Activated naive CD8-positive, alpha-beta T cell treated with anti-CD3 and anti-CD28 coated beads for 36 hours (primary cell): ENCODE data around the gene TNRC18. TPM values are rescaled to one million over a fixed set of nuclear protein-coding genes. Genes with fewer than 3 reads are reported as not detected.
A peak's percentile ranks its signal among the peaks of the same experiment; 100 is the strongest.
"Not testable (repeated sequence)": the region's sequence is repeated elsewhere in the genome, so short reads cannot be mapped to it uniquely, and the experiment has no call there.

Experiments used
- DNase-seq: peaks from one replicate; pipeline ENCODE4 v3.0.0; 2021
- H3K27ac Mint-ChIP-seq: one replicate; pipeline ENCODE4 v1.8.0; 2022; ENCODE audit warnings: mild to moderate bottlenecking, moderate library complexity, mixed read lengths
- H3K27me3 Mint-ChIP-seq: one replicate; pipeline ENCODE4 v1.8.0; 2022; ENCODE audit warnings: mild to moderate bottlenecking, mixed read lengths
- H3K36me3 Mint-ChIP-seq: one replicate; pipeline ENCODE4 v1.8.0; 2021; ENCODE audit warnings: mild to moderate bottlenecking, mixed read lengths
- H3K4me1 Mint-ChIP-seq: one replicate; pipeline ENCODE4 v1.8.0; 2021; ENCODE audit warnings: mixed read lengths
- H3K4me3 Mint-ChIP-seq: one replicate; pipeline ENCODE4 v1.8.0; 2022; ENCODE audit warnings: mild to moderate bottlenecking, moderate library complexity, mixed read lengths
- H3K9me3 Mint-ChIP-seq: one replicate; pipeline ENCODE4 v1.8.0; 2022; ENCODE audit warnings: mixed read lengths
- total RNA-seq, 2 experiments: library from RNA; stranded (reverse); gene quantifications; one replicate each; pipeline ENCODE4 v1.2.3, GENCODE V29; 2021

Gene TNRC18
- total RNA-seq, 2 experiments from 2014 or later = 47.6 to 48.0 TPM

DNA sequence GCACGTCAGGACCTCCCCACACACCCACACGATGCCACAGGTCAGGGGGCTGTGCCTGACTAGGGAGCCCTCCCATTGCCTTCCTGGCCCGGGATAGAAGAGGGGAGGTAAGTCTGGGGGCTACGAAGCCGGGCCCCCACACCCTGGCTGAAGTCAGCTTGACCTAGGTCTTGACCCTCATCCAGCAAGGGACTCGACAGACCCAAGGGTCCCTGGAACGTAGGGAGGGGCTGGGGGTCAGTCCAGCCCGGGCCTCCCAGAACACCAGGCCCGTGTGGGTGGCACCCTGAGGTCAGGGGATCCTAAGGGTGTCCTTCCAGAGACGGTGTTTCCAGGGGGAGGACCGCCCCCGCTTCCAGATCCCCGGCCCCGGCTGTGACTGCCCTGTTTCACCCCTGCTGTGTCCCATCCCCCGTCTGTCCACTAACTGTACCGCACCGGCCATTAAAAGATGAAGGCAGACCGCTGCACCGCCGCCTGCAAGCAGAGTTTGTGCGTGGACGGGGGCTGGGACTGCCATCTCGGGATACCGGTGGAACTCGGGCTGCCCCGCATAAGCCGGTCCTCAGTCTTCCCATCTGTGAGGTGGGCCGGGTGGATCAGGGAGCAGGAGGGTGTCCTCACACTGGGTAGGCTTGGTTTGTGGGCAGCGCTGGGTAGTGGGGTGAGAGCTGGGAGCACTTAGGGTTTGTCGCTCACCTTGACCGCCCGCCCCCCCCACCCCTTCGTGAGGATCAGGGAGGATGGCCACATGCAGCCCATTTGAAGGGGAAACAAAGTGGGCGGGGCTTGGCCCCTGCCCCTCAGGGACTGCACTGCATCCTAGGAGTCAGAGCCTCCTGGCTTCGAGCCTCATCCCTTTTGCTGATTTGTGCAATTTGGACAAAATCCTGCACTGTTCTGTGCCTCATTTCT, 119.8 kb downstream of the TNRC18 start:
- no peaks in the 10 kb centered on the region for H3K4me1 Mint-ChIP-seq

DNA sequence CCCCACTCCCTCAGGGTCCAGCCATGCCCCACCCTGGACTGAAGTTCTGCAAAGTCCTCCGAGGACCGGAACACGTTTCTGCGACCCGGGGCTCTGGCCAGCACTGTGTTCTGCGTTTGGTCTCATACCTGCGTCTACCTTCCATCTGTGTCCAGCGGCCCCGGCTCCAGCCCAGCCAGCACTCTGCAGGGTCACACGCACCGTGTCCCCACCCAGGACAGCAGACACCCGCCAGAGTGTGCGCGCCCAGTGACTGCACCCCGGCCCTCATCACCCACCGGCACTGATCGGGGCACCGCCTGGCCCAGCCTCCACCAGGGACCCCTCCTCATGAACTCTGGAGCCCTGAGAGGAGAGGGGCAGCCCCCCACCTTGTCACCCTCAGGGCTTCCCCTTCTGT, 120.6 kb downstream of the TNRC18 start:
- no peak overlapping the region for H3K27ac Mint-ChIP-seq
- H3K9me3 Mint-ChIP-seq = no peaks in the 10 kb centered on the region
- no peaks in the 10 kb centered on the region for H3K4me1 Mint-ChIP-seq
- H3K4me3 Mint-ChIP-seq = no peak overlapping the region
- H3K36me3 Mint-ChIP-seq = no peaks in the 10 kb centered on the region
- peaks cover 5% of the 10 kb centered on the region for H3K27me3 Mint-ChIP-seq
- no peak for DNase-seq

More for the DNA sequence above, 119.8 kb downstream of the TNRC18 start:
- peaks cover 3% of the 10 kb centered on the region for H3K36me3 Mint-ChIP-seq
- H3K4me3 Mint-ChIP-seq = no peak overlapping the region
- H3K9me3 Mint-ChIP-seq = no peaks in the 10 kb centered on the region
- no peak overlapping the region for H3K27ac Mint-ChIP-seq
- no peak for DNase-seq
- H3K27me3 Mint-ChIP-seq = no peaks in the 10 kb centered on the region

DNA sequence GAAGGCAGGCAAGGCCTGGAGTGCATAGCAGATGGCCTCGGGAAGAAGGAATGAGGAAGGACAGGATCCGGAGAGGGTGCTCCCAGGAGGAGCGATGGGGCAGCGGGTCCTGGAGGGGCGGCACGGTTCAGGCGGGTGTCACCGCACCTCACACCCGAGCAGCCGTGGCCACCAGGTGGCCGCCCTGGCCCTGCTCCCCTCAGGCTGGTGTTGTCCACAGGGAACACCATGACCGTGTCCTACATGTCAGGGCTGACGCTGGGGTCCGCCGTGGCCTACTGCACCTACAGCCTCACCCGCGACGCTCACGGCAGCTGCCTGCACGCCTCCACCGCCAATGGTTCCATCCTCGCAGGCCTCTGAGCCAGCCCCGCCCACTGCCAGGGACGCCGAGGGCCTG, 121.1 kb downstream of the TNRC18 start:
- Mint-ChIP-seq H3K27me3 (peaks cover 7% of the 10 kb centered on the region), H3K9me3 (no peaks in the 10 kb centered on the region), H3K36me3 (no peaks in the 10 kb centered on the region), H3K4me3 (no peak overlapping the region), H3K27ac (no peak overlapping the region), H3K4me1 (no peaks in the 10 kb centered on the region)
- no peak for DNase-seq

DNA sequence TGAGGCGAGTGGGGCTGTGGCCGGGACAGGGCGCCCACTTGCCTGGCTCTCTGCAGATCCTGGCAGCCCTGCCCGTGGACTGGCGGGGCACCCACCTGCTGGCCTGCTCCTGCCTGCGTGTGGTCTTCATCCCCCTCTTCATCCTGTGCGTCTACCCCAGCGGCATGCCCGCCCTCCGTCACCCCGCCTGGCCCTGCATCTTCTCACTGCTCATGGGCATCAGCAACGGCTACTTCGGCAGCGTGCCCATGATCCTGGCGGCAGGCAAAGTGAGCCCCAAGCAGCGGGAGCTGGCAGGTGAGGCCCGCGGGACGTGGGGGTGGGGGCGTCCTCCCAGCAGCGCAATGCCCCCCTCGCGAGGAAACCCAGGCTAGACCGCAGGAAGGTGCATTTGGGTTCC, 123.3 kb downstream of the TNRC18 start:
- no peak for DNase-seq
- Mint-ChIP-seq H3K27ac (no peak overlapping the region), H3K27me3 (peaks cover 20% of the 10 kb centered on the region), H3K4me1 (peaks cover 10% of the 10 kb centered on the region), H3K4me3 (no peak overlapping the region), H3K36me3 (no peaks in the 10 kb centered on the region), H3K9me3 (peaks cover under 1% of the 10 kb centered on the region)

DNA sequence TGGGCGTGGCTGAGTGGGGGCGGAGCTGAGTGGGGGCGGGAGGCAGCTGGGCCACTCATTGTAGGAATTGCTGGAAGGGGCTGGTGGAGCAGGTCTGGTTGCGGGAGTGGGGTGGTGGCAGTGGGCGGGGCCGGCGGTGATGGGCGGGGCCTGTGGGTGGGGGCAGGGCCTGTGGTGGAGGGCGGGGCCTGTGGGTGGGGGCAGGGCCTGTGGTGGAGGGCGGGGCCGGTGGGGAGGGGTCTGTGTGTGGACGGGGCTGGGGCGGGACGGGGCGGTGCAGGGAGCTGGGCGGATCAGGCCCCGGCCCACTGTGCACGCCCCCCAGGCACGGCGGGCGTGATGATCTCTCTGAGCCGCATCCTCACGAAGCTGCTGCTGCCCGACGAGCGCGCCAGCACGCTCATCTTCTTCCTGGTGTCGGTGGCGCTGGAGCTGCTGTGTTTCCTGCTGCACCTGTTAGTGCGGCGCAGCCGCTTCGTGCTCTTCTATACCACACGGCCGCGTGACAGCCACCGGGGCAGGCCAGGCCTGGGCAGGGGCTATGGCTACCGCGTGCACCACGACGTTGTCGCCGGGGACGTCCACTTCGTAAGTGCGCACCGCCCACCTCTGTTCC, 126.9 kb downstream of the TNRC18 start:
- H3K36me3 Mint-ChIP-seq = no peaks in the 10 kb centered on the region
- H3K4me1 Mint-ChIP-seq = peaks cover 10% of the 10 kb centered on the region
- DNase-seq = peak; percentile 62
- peaks cover 9% of the 10 kb centered on the region for H3K9me3 Mint-ChIP-seq
- peak overlapping the region; percentile 73 for H3K4me3 Mint-ChIP-seq
- H3K27me3 Mint-ChIP-seq = peaks cover 20% of the 10 kb centered on the region
- no peak overlapping the region for H3K27ac Mint-ChIP-seq

DNA sequence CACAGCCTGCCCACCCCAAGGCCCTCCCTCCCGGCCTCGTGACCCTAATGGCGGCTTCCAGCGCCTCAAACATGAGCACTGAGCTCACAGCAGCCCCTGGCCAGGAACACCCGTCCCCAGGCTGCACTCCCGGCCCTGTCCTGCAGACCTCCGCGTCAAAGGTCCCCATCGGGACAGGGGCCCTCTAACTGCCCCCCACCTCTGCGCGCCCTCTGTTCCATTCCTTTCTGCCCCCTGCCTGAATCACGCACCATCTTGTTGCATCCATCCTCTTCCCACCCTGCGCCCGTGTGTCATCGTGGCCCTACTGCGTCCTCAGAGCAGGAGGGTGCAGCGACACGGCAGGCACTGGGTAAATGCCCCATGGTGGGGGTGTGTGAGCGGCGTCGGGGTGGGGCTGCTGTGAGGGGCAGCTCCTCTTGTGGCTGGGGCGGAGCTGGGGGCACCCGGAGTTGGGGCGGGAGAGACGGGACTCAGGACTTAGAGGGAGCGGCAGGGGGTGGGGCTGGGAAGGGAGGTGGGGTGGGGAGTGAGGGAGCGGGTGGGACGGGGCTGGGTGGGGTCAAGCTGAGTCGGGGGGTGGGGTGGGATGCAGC, 127.5 kb downstream of the TNRC18 start:
- DNase-seq = peak; percentile 10
- Mint-ChIP-seq H3K4me1 (peaks cover 10% of the 10 kb centered on the region), H3K9me3 (peaks cover 9% of the 10 kb centered on the region), H3K4me3 (peak overlapping the region; percentile 43), H3K27ac (no peak overlapping the region), H3K36me3 (no peaks in the 10 kb centered on the region), H3K27me3 (peaks cover 20% of the 10 kb centered on the region)

DNA sequence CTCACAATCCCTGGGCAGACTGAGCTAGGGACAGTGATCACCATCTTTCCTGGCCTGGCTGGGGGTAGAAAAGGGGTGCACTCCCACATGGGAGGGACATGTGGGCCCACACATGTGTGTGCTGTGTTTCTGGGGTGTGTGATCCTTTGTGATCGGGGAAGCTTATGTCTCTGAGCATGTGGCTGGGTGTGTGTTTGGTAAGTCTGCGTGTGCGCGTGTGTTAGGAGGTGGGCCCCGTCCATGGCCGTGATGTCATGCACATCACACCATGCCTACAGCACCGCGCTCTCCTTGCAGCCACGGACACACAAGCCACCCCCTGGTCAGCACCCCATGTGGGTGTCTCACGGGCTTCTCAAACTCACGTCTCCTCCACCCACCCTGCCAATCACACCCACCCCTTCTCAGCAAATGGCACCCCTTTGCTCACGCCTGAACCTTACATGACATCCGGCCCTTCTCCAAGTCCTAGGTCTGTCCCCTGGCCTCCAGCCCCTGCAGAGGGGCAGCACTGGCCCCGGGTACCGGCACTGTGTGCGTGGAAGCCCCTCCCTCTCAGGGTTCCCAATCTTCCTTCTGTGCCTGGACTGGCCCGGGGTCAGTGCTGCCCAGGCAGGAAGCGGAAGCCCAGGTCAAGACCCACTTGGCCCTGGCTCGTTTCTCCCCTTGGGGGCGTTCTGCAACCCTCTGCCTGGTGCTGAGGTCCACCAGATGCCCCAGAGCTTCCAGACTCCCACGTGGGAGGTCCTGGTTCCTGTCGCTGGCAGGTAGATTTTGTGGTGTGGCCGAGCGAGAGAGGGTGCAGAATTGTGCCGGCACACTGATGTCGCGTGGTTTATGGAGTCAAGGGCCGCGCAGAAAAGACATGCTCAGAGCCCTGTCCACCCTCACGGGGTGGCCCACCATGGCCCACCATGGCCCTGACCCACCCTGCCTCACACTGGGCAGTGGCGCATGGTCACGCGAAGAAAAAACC, 128.3 kb downstream of the TNRC18 start:
- Mint-ChIP-seq H3K27ac (no peak overlapping the region), H3K36me3 (no peaks in the 10 kb centered on the region)

DNA sequence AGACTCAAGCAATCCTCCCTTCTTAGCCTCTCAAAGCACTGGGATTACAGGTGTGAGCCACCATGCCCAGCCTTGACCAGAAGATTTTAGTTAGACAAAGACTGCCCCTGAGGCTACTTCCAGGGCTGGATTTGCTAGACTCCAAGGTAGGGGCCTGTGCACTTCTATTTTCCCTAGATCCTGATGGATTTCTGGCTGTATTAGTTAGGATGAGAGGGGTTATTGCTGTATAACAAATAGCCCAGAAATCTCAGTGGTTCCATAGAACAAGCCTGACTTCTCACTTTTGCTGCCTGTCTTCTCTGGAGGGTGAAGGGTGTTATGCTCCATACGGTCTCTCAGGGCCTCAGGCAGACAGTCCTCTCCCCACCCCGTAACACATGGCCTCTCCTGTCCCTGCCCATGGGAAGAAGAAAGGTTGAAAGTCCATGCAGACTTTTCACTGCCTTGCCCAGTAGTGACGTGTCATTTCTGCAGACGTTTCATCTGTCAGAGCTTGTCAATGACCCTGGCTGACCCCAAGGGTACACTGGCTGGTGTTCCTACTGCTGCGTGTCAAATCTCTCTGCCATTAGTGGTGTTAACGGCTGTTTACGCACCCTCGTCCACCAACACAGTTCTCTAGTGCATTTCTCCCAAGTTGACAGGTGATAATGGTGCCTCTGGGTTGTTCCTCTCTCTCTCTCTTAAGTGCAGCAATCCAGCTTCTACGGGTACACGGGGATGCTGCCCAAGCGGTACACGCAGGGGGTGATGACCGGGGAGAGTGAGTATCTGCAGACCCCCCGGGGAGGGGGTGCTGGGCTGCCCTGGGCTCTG, 129.3 kb downstream of the TNRC18 start:
- DNase-seq = no peak
- peaks cover 9% of the 10 kb centered on the region for H3K9me3 Mint-ChIP-seq
- H3K27ac Mint-ChIP-seq = no peak overlapping the region
- no peaks in the 10 kb centered on the region for H3K36me3 Mint-ChIP-seq
- H3K4me1 Mint-ChIP-seq = peaks cover 10% of the 10 kb centered on the region
- H3K4me3 Mint-ChIP-seq = no peak overlapping the region
- H3K27me3 Mint-ChIP-seq = peaks cover 20% of the 10 kb centered on the region

More for the DNA sequence above, 128.3 kb downstream of the TNRC18 start:
- H3K4me3 Mint-ChIP-seq = no peak overlapping the region
- H3K4me1 Mint-ChIP-seq = peaks cover 10% of the 10 kb centered on the region
- no peak for DNase-seq
- H3K9me3 Mint-ChIP-seq = peaks cover 9% of the 10 kb centered on the region
- peaks cover 20% of the 10 kb centered on the region for H3K27me3 Mint-ChIP-seq

DNA sequence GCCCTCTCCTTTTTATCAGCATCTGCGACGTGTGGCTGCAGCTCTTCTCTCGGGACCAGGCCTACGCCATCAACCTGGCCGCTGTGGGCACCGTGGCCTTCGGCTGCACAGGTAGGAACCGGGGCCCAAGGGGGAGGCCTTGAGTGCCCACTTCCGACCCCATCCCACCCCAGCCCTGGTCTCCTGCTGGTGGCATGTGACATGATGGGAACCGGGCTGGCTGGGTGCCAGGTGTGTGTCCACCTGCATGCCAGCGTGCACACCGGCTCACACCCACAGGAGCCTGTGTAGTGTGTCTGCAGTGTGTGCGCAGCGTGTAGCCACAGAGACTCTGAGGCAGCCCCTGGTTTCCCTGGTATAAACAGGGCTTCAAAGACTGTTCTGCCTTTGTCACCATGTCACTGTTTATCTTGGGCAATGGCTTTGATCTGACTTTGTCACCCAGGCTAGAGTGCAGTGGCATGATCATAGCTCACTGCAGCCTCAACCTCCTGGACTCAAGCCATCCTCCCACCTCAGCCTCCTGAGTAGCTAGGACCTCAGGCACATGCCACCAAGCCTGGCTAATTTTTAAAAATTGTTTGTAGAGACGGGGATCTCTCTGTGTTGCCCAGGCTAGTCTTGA, 131.8 kb downstream of the TNRC18 start:
- not testable (repeated sequence) for H3K9me3 Mint-ChIP-seq, H3K27me3 Mint-ChIP-seq, H3K4me3 Mint-ChIP-seq, H3K27ac Mint-ChIP-seq, DNase-seq, H3K4me1 Mint-ChIP-seq, H3K36me3 Mint-ChIP-seq

DNA sequence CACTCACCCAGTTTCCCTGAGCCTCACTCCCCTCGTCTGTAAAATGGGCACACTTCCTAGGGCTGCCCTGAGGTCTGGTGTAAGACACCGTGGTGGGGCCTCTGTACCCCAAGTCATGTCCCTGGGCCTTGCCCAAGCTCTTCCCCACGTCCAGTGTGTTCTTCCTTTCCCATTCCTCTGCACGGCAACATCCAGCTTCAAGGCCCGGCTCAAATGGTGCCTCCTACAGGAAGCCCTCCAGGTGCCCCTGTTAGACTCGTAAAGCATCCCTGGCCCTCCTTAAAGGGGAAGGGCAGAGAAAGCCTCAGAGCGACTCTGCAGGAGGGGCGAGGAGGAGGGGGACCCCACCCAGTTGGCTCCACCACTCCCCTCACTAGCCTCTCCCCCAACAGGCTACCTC, 132.3 kb downstream of the TNRC18 start:
- Mint-ChIP-seq H3K36me3 (no peaks in the 10 kb centered on the region), H3K4me3 (no peak overlapping the region), H3K27me3 (peaks cover 5% of the 10 kb centered on the region), H3K4me1 (peaks cover 3% of the 10 kb centered on the region), H3K9me3 (peaks cover 9% of the 10 kb centered on the region), H3K27ac (no peak overlapping the region)
- no peak for DNase-seq

DNA sequence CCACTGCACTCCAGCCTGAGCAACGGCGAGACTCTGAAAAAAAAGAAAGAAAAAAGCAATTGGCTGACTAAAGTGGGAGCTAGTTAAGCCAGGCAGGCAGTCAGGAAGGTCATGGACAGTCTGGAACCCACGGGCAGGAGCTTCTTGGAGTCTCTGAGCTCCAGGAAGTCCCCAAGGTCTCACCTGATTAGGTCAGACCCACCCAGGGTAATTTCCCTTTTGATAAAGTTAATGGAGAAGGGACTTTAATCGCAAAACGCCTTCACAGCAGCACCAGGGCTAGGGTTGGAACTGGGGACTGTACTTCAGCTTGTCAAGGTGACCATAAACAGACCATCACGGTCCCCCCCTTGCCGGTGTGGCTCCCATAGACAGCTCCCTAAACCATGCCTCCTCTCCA, 134.3 kb downstream of the TNRC18 start:
- no peaks in the 10 kb centered on the region for H3K36me3 Mint-ChIP-seq
- DNase-seq = no peak
- H3K4me1 Mint-ChIP-seq = no peaks in the 10 kb centered on the region
- H3K27me3 Mint-ChIP-seq = peaks cover 2% of the 10 kb centered on the region
- no peak overlapping the region for H3K4me3 Mint-ChIP-seq
- H3K9me3 Mint-ChIP-seq = peaks cover under 1% of the 10 kb centered on the region
- H3K27ac Mint-ChIP-seq = no peak overlapping the region

DNA sequence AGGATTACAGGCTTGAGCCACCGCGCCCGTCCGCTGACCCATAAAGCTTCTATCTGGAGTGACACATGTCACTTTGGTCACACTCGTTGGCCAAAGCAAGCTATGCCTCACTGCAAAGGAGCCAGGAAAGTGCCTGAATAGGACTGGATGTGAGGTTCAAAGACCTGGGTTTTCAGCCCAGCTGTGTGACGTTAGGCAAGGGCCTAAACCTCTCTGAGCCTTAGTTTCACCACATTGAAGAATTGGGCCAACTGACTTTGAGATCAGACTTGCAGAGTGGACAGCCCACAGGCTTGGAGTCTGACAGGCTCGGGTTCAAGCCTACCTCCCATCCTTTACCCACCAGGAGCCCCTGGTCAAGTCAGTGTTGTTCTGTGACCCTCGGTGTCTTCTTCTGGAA, 135.1 kb downstream of the TNRC18 start:
- not testable (repeated sequence) for H3K4me1 Mint-ChIP-seq, H3K27ac Mint-ChIP-seq, H3K36me3 Mint-ChIP-seq, DNase-seq, H3K27me3 Mint-ChIP-seq, H3K4me3 Mint-ChIP-seq, H3K9me3 Mint-ChIP-seq

DNA sequence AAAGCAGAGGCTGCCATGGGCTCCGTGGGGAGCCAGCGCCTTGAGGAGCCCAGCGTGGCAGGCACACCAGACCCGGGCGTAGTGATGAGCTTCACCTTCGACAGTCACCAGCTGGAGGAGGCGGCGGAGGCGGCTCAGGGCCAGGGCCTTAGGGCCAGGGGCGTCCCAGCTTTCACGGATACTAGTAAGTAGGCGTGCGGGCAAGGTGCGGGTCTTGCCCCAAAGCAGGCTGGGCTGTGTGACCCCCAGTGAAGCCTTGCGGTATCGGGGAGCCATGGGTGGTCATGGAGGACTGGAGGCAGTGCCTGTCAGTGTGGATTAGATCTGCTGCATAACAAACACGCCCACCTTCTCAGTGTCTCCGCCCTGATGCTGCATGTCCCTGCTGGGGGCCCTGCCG, 135.8 kb downstream of the TNRC18 start:
- no peak for DNase-seq
- H3K9me3 Mint-ChIP-seq = no peaks in the 10 kb centered on the region
- no peaks in the 10 kb centered on the region for H3K4me1 Mint-ChIP-seq
- no peaks in the 10 kb centered on the region for H3K36me3 Mint-ChIP-seq
- H3K27me3 Mint-ChIP-seq = peaks cover 8% of the 10 kb centered on the region
- no peak overlapping the region for H3K27ac Mint-ChIP-seq
- H3K4me3 Mint-ChIP-seq = no peak overlapping the region

DNA sequence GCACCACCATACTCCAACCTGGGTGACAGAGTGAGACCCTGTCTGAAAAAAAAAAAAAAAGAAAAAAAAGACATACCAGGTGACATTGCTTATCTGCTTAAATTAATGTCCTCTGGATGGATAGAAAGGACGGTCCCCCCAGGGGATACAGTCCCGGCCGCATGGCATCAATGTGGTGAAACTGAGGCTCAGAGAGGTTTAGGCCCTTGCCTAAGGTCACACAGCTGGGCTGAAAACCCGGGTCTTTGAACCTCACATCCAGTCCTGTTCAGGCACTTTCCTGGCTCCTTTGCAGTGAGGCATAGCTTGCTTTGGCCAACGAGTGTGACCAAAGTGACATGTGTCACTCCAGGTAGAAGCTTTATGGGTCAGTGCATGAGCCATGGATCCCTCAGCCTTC, 136.3 kb downstream of the TNRC18 start:
- not testable (repeated sequence) for DNase-seq

More for the DNA sequence above, 136.3 kb downstream of the TNRC18 start:
- H3K4me3 Mint-ChIP-seq, H3K27me3 Mint-ChIP-seq, H3K9me3 Mint-ChIP-seq, H3K27ac Mint-ChIP-seq, H3K36me3 Mint-ChIP-seq, H3K4me1 Mint-ChIP-seq: not testable (repeated sequence)
